Coronary artery (tissue), 2 donors: ENCODE measurements around the gene COL5A2.

Experiments
- DNase-seq: peaks from one replicate; pipeline ENCODE4 v3.0.0-alpha.2; 2017; ENCODE audit warnings: low spot score
- H3K27ac ChIP-seq, 2 donors: fragments of 200-600 bp; sonication (generic); one replicate each; pipeline ENCODE4 v1.5.1; 2016 to 2019
- H3K4me3 ChIP-seq: fragments of 200-600 bp; sonication (generic); 2 replicates; pipeline ENCODE4 v1.5.1; 2016; ENCODE audit warnings: mild to moderate bottlenecking, moderate library complexity
- TF ChIP-seq, protein P1 (sequence below): fragments of 200-600 bp; sonication (generic); IDR thresholded peaks from one replicate; pipeline ENCODE4 v1.5.1; 2019; ENCODE audit warnings: antibody characterized with exemption

COL5A2 gene

DNA sequence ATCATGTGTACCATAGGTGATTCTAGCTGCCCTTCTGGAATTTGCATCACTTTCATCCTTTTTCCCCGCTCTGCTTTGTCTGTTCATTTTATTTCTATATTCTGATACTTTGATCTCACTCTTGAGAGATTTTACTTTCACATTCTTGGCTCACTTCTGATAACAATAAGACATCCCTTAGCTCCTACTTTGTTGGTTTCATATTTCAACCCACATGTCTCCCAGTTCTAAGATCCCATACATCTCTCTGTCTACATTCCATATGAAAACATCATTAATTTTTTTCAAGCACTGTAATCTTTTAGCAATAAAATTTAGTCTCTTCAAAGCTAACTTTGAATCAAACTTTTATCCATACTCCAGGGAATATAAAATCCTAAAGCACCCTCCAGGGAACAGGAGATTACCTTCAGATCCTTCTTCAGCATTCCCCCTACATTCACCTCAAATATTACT is 129.8 kb downstream of the COL5A2 start:
- TF ChIP-seq, protein P1, sequence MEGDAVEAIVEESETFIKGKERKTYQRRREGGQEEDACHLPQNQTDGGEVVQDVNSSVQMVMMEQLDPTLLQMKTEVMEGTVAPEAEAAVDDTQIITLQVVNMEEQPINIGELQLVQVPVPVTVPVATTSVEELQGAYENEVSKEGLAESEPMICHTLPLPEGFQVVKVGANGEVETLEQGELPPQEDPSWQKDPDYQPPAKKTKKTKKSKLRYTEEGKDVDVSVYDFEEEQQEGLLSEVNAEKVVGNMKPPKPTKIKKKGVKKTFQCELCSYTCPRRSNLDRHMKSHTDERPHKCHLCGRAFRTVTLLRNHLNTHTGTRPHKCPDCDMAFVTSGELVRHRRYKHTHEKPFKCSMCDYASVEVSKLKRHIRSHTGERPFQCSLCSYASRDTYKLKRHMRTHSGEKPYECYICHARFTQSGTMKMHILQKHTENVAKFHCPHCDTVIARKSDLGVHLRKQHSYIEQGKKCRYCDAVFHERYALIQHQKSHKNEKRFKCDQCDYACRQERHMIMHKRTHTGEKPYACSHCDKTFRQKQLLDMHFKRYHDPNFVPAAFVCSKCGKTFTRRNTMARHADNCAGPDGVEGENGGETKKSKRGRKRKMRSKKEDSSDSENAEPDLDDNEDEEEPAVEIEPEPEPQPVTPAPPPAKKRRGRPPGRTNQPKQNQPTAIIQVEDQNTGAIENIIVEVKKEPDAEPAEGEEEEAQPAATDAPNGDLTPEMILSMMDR: no peak
- no peak for DNase-seq
- Histone ChIP-seq H3K27ac (no peak overlapping the region), H3K4me3 (no peak overlapping the region)

DNA sequence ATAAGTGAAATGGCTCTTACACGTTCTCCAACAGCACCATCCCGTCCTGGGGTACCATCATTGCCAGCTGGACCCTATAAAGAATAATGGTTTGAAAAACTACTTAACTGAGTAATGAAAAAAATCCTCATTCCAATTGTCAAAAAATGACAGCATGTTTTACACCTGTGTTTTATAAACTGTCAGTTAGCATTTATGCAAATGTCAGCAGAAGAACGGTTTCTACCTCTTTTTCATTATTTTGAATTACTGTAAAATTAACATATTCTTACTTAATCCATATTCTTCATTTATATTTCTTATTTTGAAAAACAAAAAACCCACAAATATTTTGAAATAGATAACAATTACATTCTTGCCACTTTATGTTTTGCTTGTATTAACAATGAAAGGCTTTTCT is 131.4 kb downstream of the COL5A2 start:
- Histone ChIP-seq H3K4me3 (no peak overlapping the region), H3K27ac (no peak overlapping the region)
- DNase-seq: no peak
- TF ChIP-seq, protein P1: no peak

DNA sequence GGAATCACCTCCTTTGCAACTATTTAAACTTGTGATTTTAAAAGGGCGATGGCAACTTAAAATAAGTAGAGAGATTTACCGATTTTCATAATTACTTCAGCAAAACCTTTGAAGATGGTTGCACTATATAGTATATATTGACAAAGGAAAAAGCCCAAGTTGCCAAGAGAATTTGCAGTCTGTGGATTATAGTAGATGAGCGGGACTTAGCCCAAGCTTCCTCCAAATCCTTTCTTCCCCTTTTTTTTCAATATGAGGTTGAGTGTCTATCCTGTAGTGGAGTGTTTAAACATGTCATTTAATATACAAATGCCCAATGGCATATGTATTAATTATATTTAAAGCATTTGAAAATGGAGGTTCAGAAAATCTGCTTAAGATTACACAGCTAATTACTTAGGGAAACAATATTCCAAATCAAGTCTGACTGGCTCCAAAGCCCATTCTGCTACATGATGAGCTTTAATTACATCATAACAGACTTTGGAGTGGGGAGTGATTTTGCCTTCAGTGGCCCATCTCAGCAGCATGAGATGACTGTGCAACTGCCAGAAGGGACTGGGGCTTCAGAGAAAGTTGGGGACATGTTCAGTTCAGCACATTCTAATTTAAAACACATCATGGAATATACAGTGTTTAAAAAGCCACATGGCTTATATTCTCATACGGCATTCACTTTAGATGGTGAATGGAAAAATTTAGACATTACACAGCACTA is 132.2 kb downstream of the COL5A2 start:
- TF ChIP-seq, protein P1: no peak
- no peak overlapping the region for H3K4me3 ChIP-seq
- no peak overlapping the region for H3K27ac ChIP-seq
- DNase-seq: no peak

DNA sequence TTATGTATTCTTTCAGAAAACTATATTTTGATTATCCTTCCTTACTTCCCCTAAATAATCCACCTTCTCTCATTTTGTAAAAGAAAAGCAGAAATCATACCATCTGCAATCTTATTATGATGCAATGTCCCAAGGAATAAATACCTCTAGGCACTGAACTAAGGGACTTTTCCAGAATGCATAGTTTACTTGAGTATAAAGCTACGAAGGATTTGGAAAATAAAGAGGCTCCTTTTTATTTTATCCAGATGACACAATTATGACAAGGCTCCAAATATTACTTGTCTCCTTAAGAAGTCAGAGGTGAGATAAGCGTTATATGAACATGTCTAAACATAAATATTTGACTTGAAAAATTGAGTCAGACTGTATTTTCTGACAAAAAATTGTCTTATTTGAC is 133.2 kb downstream of the COL5A2 start:
- TF ChIP-seq, protein P1: no peak
- DNase-seq: no peak

GRCh38 chr2:189045836-189046235 is 133.7 kb downstream of the COL5A2 start:
- DNase-seq: no peak
- TF ChIP-seq, protein P1: no peak
- no peak overlapping the region for H3K4me3 ChIP-seq
- no peak overlapping the region for H3K27ac ChIP-seq

More for the DNA sequence above, 133.2 kb downstream of the COL5A2 start:
- no peak overlapping the region for H3K4me3 ChIP-seq
- H3K27ac ChIP-seq: no peak overlapping the region

- no peak for DNase-seq
- TF ChIP-seq, protein P1: no peak
Measured at GRCh38 chr2:189037518-189037917, 142.0 kb downstream of the COL5A2 start.

More at GRCh38 chr2:189037518-189037917, 142.0 kb downstream of the COL5A2 start:
- no peak overlapping the region for H3K4me3 ChIP-seq
- H3K27ac ChIP-seq: no peak overlapping the region
